BJ (cell line): ENCODE measurements around the gene GPR146. TPM values are rescaled to one million over a fixed set of nuclear protein-coding genes. Genes with fewer than 3 reads are reported as not detected.

Experiments
- CTCF ChIA-PET: fragments of 350-600 bp; formaldehyde crosslinking; extraction: SDS; loops from one replicate; lab custom pipeline; 2021; ENCODE audit warnings: antibody characterized with exemption, inconsistent platforms; lab: Yijun Ruan, JAX
- POLR2A ChIA-PET: fragments of 300-600 bp; sonication (Branson Sonifier 250); formaldehyde crosslinking; extraction: SDS; loops from one replicate; lab custom pipeline; 2021; ENCODE audit warnings: antibody characterized with exemption; lab: Charles Lee
- DNase-seq: peaks from one replicate; pipeline ENCODE4 v3.0.0-alpha.2; 2011; ENCODE audit warnings: low read depth
- H3K27me3 ChIP-seq: 2 replicates; pipeline ENCODE4 v1.6.0; 2011; ENCODE audit warnings: low read length; ENCODE audit not compliant: control insufficient read depth, insufficient read depth
- H3K36me3 ChIP-seq: 2 replicates; pipeline ENCODE4 v1.5.1; 2011; ENCODE audit warnings: low read length; ENCODE audit not compliant: control insufficient read depth, insufficient read depth
- H3K4me3 ChIP-seq: 2 replicates; pipeline ENCODE4 v1.5.1; 2011; ENCODE audit warnings: low read depth, mild to moderate bottlenecking, control low read depth, low read length
- polyA plus RNA-seq: library from polyadenylated mRNA; depleted of rRNA; stranded (reverse); fragments of >200 nt; gene quantifications from 2 replicates; pipeline ENCODE4 v1.2.3, GENCODE V29; 2011
- TF ChIP-seq, protein P1 (sequence below): IDR thresholded peaks from 2 replicates; pipeline ENCODE4 v1.5.1; 2011; ENCODE audit warnings: low read depth, mild to moderate bottlenecking, control low read depth, inconsistent platforms, low read length, moderate library complexity; ENCODE audit not compliant: insufficient read depth

The GPR146 gene
- polyA plus RNA-seq, 1 experiment = 4.5 TPM

DNA sequence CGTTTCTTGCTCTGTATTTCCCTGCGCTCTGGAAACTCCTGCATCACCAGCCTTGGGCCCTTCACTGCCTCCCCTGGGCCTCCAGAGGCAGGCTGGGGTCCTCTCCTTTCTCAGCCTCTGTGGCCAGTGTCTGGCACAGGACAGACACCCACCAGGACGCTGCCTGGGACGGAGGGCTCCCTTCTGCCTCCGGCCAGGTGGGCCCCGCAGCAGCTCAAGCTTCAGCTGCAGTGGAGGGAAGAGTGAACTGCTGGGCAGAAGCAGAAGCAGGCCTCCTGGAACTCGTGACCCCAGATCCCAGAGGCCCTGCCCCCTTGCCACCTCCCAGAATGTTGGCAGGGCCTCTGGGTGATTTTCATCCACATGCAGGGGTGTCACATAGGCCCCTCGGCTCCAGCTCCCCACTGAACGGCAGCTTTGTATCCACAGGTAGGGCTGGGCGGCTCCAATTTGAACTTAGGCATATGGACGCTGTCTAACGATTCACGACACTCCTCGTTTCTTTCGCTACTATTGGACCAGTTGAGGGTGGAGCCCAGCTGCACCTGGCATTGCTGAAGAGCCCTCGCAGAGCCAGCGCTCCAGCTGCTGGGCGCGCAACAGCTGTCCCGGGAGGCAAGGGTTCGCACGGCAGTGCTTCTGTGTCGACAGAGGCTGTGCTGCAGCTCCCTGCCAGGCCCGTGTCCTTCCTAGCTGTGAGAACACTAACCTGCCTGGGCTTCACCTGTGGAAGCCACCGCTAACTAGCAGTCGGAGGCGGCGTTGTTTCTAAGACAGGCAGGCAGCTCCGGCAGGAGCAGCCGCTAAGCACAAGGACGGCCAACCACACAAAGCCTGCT lies 18.4 kb upstream of the GPR146 start:
- DNase-seq = no peak
- TF ChIP-seq, protein P1, sequence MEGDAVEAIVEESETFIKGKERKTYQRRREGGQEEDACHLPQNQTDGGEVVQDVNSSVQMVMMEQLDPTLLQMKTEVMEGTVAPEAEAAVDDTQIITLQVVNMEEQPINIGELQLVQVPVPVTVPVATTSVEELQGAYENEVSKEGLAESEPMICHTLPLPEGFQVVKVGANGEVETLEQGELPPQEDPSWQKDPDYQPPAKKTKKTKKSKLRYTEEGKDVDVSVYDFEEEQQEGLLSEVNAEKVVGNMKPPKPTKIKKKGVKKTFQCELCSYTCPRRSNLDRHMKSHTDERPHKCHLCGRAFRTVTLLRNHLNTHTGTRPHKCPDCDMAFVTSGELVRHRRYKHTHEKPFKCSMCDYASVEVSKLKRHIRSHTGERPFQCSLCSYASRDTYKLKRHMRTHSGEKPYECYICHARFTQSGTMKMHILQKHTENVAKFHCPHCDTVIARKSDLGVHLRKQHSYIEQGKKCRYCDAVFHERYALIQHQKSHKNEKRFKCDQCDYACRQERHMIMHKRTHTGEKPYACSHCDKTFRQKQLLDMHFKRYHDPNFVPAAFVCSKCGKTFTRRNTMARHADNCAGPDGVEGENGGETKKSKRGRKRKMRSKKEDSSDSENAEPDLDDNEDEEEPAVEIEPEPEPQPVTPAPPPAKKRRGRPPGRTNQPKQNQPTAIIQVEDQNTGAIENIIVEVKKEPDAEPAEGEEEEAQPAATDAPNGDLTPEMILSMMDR = no peak
- POLR2A ChIA-PET = no interaction called here
- Histone ChIP-seq H3K27me3 (no peaks in the 10 kb centered on the region), H3K4me3 (no peak overlapping the region), H3K36me3 (peaks cover 11% of the 10 kb centered on the region)
- CTCF ChIA-PET = interaction anchor here (1.4 to 3.2 kb wide), 3 partner anchors 33 to 42 kb away, joined by 3 to 18 read pairs (median 9); no protein-coding TSS in a partner anchor

DNA sequence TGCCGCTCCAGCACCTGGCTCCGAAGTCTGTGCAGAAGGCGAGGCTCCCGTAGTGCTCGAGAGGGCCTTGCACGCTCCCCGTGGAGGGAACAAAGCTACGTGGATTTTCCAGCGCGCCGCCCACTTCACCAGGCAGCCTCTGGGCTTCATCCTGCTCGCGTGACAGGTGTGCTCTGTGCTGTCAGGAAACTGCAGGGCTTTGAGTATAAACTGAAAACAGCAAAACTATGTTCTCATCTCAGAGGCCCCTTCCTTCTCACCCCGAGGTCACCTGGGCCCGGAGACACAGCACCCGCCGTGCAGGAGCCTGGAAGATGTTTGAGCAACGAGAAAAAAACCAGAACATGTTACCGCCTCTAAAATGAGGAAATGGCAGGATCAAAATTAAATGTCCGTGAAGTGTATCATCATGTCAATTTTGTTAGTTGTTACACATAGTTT lies 17.6 kb upstream of the GPR146 start:
- Histone ChIP-seq H3K4me3 (peak overlapping the region; percentile 67), H3K36me3 (peaks cover 11% of the 10 kb centered on the region), H3K27me3 (no peaks in the 10 kb centered on the region)
- TF ChIP-seq, protein P1 = no peak
- DNase-seq = no peak
- CTCF ChIA-PET = interaction anchor here (1.3 to 3.2 kb wide), 4 partner anchors 18 to 39 kb away, joined by 5 to 18 read pairs (median 7); partner anchors contain the start of gene GPR146
- POLR2A ChIA-PET = no interaction called here

DNA sequence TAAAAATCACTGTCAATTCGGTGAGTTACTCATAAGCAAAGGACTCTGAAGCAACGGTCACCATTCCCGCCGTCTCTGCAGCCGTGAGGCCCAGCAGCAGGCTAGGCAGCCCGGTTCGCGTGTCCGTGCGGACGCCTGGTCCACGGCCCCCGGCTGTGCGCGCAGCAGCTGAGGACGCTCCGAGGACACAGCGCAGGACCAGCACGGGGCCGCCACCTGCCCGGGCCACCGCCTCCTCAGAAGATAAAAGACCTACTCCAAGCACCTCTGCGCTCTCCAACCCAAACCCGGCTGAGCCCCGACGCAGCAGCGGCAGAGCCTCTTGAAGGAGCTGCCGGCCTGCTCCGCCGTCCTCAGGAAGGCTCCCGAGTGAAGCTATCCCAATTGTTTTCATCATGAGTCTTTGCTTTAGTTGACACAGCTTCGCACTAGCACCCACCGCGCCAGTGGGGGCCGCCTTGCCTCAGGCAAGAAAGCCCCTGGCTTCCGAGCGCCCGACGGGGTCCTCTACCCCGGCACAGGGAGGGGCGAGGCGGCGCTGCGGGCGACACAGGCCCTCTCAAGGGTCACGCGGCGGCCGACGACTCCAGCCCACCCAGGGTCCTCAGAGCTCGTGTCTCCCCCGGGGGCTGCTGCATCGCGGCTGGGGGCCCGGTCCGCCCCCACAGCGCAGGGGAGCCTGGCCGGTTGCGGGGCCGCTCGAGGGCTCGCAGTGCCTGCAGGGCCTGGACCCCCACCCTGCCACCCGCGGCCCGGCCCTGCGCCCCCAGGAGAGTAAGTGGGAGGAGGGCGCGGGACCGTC lies 16.9 kb upstream of the GPR146 start:
- POLR2A ChIA-PET = no interaction called here
- peaks cover 11% of the 10 kb centered on the region for H3K36me3 ChIP-seq
- CTCF ChIA-PET = interaction anchor here (1.3 to 3.2 kb wide), 3 partner anchors 18 to 38 kb away, joined by 5 to 18 read pairs (median 5); partner anchors contain the start of gene GPR146
- H3K27me3 ChIP-seq = no peaks in the 10 kb centered on the region
- TF ChIP-seq, protein P1 = no peak
- DNase-seq = no peak
- peak overlapping the region; percentile 67 for H3K4me3 ChIP-seq

DNA sequence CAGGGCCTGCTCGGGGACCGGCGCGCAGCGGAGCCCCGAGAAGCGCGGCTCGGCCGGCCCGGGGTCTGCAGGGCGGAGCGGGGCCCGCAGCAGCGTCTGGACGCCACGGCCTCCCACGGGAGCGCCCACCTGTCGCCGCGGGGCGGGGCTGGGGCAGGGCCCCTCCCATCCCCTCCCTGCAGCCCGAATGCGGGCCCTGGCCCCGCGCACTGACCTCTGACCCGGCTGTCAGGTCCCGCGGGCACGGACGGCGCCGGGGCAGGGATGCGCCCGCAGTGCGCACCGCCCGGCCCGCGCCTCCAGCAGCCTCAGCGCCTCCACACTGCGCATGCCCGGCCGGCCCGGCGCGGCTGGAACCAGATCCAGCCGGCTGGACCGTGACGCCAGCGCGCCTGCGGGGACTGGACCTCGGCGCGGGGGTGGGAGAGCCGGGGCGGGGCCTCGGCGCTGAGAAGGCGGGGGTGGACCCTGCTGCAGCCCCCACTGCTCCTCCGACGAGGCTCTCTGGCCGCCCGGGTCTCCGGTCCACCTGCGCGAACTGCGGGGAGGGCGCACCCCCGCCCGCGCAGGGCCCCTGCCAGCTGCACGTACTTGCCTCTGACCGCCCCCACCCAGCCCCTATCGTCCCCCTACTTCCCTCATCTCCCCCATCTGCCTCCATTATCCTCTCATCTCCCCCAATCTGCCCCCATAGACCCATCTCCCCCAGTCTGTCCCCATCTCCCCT lies 16.1 kb upstream of the GPR146 start:
- Histone ChIP-seq H3K36me3 (peaks cover 11% of the 10 kb centered on the region), H3K27me3 (no peaks in the 10 kb centered on the region), H3K4me3 (peak overlapping the region; percentile 67)
- ChIA-PET CTCF (interaction anchor here (1.3 to 3.3 kb wide), 4 partner anchors 17 to 37 kb away, joined by 5 to 18 read pairs (median 8); partner anchors contain the start of gene GPR146), POLR2A (no interaction called here)
- peak; percentile 27 for DNase-seq
- TF ChIP-seq, protein P1 = no peak
